AG20443 (cell line): Measurements from ENCODE around the gene SDSL.

Source experiments
- DNase-seq: peaks from one replicate; pipeline ENCODE4 v3.0.0; 2012; ENCODE audit warnings: low spot score, mixed read lengths

The SDSL gene

GRCh38 chr12:113422030-113422885 lies at the start of gene SDSL:
Gene SDSL, plus strand, starts transcription at chr12:113422380. Its CDS starts 5,603 bp downstream, at chr12:113427983.
- DNase-seq, result peak; percentile 90

GRCh38 chr12:113373440-113373839 lies 48.7 kb upstream of the SDSL start:
- no peak for DNase-seq

GRCh38 chr12:113373969-113374368 lies 48.2 kb upstream of the SDSL start:
- peak; percentile 10 for DNase-seq

GRCh38 chr12:113374823-113375428 lies 47.3 kb upstream of the SDSL start:
- peak; percentile 5 for DNase-seq

- no peak for DNase-seq
These were observed 43.9 kb upstream of the SDSL start for GRCh38 chr12:113378291-113378690.

GRCh38 chr12:113381220-113381619 lies 41.0 kb upstream of the SDSL start:
- DNase-seq, result no peak

- DNase-seq, result no peak
These were observed 40.0 kb upstream of the SDSL start for GRCh38 chr12:113382206-113382605.

- DNase-seq, result peak; percentile 6
These were observed 37.4 kb upstream of the SDSL start for GRCh38 chr12:113384778-113385177.

GRCh38 chr12:113385282-113385882 lies 36.8 kb upstream of the SDSL start:
- DNase-seq, result peak; percentile 6

- peak; percentile 10 for DNase-seq
These were observed 35.2 kb upstream of the SDSL start for GRCh38 chr12:113386866-113387566.

GRCh38 chr12:113387631-113388030 lies 34.5 kb upstream of the SDSL start:
- peak; percentile 8 for DNase-seq

GRCh38 chr12:113388351-113388750 lies 33.8 kb upstream of the SDSL start:
- peak; percentile 9 for DNase-seq

GRCh38 chr12:113390064-113391043 lies 31.8 kb upstream of the SDSL start:
- DNase-seq, result no peak

GRCh38 chr12:113391145-113391544 lies 31.0 kb upstream of the SDSL start:
- peak; percentile 1 for DNase-seq

GRCh38 chr12:113391650-113392337 lies 30.4 kb upstream of the SDSL start:
- DNase-seq, result peak; percentile 5

GRCh38 chr12:113392520-113392919 lies 29.7 kb upstream of the SDSL start:
- no peak for DNase-seq

GRCh38 chr12:113392988-113393579 lies 29.1 kb upstream of the SDSL start:
- no peak for DNase-seq

GRCh38 chr12:113393749-113394148 lies 28.4 kb upstream of the SDSL start:
- DNase-seq, result peak; percentile 4

GRCh38 chr12:113395119-113395518 lies 27.1 kb upstream of the SDSL start:
- peak; percentile 5 for DNase-seq

GRCh38 chr12:113396200-113396599 lies 26.0 kb upstream of the SDSL start:
- DNase-seq, result peak; percentile 11
